ENCODE data around the gene PDIA2.

DNA sequence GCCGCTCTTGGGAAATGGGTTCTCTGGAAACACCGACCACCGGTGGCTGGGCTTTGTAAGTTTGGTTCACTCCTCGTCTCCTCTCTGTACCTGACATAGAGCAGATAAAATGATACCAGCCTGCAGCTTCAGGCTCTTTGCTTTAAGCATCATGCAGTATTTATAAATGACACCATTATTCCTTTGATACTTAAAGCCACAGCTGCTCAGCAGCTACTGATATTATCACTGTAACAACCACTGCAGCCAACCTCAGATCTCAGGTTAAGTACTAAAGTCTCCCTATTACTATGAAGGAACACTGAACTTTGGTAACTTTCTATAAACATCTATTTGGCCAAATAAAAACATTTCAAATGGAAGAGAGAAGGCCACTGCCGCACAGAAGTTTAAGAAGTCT is 34.6 kb downstream of the PDIA2 start:
- TF ChIP-seq, protein P1, sequence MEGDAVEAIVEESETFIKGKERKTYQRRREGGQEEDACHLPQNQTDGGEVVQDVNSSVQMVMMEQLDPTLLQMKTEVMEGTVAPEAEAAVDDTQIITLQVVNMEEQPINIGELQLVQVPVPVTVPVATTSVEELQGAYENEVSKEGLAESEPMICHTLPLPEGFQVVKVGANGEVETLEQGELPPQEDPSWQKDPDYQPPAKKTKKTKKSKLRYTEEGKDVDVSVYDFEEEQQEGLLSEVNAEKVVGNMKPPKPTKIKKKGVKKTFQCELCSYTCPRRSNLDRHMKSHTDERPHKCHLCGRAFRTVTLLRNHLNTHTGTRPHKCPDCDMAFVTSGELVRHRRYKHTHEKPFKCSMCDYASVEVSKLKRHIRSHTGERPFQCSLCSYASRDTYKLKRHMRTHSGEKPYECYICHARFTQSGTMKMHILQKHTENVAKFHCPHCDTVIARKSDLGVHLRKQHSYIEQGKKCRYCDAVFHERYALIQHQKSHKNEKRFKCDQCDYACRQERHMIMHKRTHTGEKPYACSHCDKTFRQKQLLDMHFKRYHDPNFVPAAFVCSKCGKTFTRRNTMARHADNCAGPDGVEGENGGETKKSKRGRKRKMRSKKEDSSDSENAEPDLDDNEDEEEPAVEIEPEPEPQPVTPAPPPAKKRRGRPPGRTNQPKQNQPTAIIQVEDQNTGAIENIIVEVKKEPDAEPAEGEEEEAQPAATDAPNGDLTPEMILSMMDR (IDR thresholded peaks at IDR 0.05; ENCODE audit: insufficient read depth, low read length): no peak
- TF ChIP-seq, protein P2, sequence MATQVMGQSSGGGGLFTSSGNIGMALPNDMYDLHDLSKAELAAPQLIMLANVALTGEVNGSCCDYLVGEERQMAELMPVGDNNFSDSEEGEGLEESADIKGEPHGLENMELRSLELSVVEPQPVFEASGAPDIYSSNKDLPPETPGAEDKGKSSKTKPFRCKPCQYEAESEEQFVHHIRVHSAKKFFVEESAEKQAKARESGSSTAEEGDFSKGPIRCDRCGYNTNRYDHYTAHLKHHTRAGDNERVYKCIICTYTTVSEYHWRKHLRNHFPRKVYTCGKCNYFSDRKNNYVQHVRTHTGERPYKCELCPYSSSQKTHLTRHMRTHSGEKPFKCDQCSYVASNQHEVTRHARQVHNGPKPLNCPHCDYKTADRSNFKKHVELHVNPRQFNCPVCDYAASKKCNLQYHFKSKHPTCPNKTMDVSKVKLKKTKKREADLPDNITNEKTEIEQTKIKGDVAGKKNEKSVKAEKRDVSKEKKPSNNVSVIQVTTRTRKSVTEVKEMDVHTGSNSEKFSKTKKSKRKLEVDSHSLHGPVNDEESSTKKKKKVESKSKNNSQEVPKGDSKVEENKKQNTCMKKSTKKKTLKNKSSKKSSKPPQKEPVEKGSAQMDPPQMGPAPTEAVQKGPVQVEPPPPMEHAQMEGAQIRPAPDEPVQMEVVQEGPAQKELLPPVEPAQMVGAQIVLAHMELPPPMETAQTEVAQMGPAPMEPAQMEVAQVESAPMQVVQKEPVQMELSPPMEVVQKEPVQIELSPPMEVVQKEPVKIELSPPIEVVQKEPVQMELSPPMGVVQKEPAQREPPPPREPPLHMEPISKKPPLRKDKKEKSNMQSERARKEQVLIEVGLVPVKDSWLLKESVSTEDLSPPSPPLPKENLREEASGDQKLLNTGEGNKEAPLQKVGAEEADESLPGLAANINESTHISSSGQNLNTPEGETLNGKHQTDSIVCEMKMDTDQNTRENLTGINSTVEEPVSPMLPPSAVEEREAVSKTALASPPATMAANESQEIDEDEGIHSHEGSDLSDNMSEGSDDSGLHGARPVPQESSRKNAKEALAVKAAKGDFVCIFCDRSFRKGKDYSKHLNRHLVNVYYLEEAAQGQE (IDR thresholded peaks at IDR 0.05; ENCODE audit: insufficient replicate concordance, low read depth): no peak
- TF ChIP-seq POLR2AphosphoS5 (IDR thresholded peaks at IDR 0.05; ENCODE audit: low read depth): no peak

Measured in HL-60 (cell line).